HUES48 (cell line): Measurements from ENCODE around the gene PHLDB1.
"Not testable (repeated sequence)": the region's sequence is repeated elsewhere in the genome, so short reads cannot be mapped to it uniquely, and the experiment has no call there.

Experiments used
- H3K27ac ChIP-seq: one replicate; pipeline ENCODE4 v1.7.0; 2013; ENCODE audit warnings: low read depth, low read length, inconsistent platforms
- H3K27me3 ChIP-seq: 2 replicates; pipeline ENCODE4 v1.6.1; 2013; ENCODE audit warnings: mild to moderate bottlenecking, low read length; ENCODE audit not compliant: control insufficient read depth, insufficient read depth
- H3K36me3 ChIP-seq: 2 replicates; pipeline ENCODE4 v1.6.1; 2013; ENCODE audit warnings: low read length; ENCODE audit not compliant: control insufficient read depth, insufficient read depth
- H3K4me1 ChIP-seq: 2 replicates; pipeline ENCODE4 v1.6.1; 2013; ENCODE audit warnings: mild to moderate bottlenecking, low read length; ENCODE audit not compliant: control insufficient read depth, insufficient read depth
- H3K4me3 ChIP-seq: 2 replicates; pipeline ENCODE4 v1.5.1; 2013; ENCODE audit warnings: mild to moderate bottlenecking, low read depth, low read length
- H3K9ac ChIP-seq: 2 replicates; pipeline ENCODE4 v1.6.1; 2013; ENCODE audit warnings: mild to moderate bottlenecking, low read depth, low read length, moderate library complexity
- H3K9me3 ChIP-seq: 2 replicates; pipeline ENCODE4 v1.6.1; 2013; ENCODE audit warnings: low read length; ENCODE audit not compliant: control insufficient read depth, insufficient read depth

PHLDB1 gene

DNA sequence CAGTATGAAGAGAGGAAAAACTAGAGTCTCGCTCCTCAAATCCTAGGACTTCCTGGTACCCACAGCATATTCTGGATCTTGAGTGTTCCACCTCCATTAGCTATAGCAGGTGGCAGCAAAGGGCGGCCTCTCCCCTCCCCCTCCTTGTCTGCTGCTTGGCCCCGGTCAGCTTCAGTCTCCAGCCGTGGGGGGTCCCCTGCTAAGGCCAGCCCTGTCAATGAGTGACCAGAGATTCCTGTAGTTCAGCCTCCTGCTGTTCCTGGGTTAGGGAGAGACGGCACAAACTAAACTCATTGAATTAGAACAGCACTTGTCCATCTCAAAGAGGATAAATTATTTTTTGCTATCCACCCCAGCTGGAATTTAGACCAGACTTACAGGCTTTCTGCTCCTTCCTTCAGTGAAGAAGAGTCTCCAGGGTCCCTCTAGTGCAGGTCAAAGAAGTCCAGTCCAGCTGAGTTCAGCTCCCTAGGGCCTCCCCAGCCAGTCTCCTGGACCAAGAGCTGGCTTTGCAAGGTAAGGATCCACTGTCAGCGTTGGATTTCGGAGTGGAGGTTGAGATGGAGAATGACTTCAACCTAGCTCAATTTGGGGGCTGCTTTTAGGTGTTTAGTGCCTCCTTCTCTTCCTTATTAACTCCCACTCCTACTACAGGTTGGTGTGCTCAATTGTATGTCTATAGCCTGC, 1.1 kb upstream of the PHLDB1 start:
- Histone ChIP-seq H3K4me1 (peaks cover 20% of the 10 kb centered on the region), H3K27me3 (peaks cover 80% of the 10 kb centered on the region), H3K27ac (no peak overlapping the region), H3K9ac (no peak overlapping the region), H3K4me3 (no peak overlapping the region), H3K9me3 (no peaks in the 10 kb centered on the region), H3K36me3 (peaks cover 14% of the 10 kb centered on the region)

DNA sequence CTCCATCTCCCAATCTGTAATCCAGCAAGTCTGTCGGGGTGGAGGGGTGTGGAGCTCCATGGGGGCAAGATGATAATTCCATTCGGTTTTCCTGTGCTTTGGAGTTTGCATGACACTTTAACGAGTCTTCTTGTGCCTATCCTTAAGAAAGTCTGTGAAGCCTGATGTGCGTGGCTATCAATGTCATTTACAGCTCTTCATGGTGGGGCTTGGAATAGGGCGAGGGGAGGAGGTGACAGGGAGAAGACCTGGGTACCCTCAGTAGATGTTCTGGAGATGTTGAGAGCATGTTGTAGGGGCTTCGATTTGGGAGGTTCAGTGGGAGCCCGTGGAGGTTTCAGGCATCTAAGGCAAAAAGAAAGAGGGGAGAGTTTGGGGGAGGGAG, 579 bp upstream of the PHLDB1 start:
- no peak overlapping the region for H3K27ac ChIP-seq
- H3K27me3 ChIP-seq, result peaks cover 82% of the 10 kb centered on the region
- H3K4me1 ChIP-seq, result peaks cover 21% of the 10 kb centered on the region
- H3K36me3 ChIP-seq, result peaks cover 9% of the 10 kb centered on the region
- no peak overlapping the region for H3K9ac ChIP-seq
- H3K4me3 ChIP-seq, result no peak overlapping the region
- H3K9me3 ChIP-seq, result no peaks in the 10 kb centered on the region

DNA sequence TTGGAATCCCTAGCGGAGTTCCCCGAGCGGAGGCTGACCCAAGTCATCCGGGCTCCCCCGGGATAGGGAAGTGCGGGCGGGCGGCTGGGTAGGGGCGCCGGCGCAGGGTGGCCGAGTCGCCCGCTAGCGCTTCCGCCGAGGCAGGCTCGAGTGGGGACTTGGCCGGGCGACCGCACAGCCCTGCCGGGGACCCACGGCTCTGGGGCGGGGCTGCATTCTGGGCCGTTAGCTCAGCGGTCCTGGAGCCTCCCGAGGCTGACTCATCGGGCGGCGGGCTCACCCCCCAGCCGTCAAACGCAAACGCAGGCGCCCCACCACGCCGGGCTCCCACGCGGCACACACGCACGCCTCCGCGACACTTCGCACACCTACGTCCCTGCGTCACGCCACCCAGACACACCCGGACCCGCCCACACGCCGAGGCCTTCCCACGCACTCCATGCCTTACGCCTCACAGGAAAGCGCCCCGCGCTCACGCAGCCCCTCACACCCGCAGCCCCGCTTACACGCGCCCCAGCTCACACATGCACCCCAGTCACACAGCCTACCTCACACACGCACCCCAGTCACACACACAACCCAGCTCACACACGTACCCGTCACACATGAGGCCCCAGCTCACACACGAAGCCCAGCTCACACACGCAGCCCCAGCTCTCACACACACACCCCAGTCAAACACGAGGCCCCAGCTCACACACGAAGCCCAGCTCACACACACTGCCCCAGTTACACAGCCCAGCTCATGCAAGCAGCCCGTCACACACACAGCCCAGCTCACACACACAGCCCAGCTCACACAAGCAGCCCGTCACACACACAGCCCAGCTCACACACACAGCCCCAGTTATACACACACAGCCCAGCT, 1.2 kb downstream of the PHLDB1 start:
- no peaks in the 10 kb centered on the region for H3K9me3 ChIP-seq
- peak overlapping the region; percentile 61 for H3K4me3 ChIP-seq
- peaks cover 78% of the 10 kb centered on the region for H3K27me3 ChIP-seq
- H3K36me3 ChIP-seq, result no peaks in the 10 kb centered on the region
- H3K9ac ChIP-seq, result no peak overlapping the region
- H3K27ac ChIP-seq, result no peak overlapping the region
- H3K4me1 ChIP-seq, result peaks cover 35% of the 10 kb centered on the region

DNA sequence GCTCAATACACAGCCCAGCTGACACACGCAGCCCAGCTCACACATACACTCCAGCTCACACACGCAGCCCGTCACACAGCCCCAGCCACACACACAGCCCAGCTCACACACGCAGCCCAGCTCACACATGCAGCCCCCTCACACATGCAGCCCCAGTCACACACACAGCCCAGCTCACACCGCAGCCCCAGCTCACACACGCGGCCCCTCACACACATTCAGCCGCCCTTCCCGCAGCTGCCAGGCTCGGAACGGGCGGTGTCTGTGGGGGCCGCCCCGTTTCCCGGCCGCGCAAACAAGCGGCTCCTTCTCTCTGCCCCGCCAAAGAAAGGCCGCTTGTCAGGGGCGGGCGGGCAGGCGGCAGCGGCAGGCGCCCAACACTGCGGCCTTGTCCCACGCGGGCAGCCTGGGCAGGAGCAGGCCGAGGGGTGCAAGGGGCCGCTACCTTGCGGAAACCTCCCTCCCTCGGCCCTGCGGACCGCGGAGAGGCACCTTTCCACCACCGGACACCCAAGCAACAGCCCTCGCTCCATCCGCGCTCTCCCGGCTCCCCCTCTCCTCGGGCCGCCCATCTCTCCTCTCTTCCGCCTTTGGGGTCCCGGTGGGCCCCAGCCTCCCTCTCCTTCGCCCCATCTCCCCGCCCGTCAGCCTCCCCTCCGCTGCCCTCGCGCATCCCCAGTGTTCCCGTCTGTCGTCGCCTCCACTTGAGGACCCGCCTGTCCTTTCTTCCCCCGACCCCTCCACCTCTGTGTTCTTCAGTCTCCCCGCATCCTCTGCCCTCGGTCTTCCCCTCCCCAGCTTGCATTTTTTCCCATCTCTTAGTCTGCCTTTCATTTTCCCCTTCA, 2.2 kb downstream of the PHLDB1 start:
- Histone ChIP-seq H3K9ac (no peak overlapping the region), H3K4me1 (peaks cover 40% of the 10 kb centered on the region), H3K27ac (no peak overlapping the region), H3K4me3 (peak overlapping the region; percentile 51), H3K36me3 (no peaks in the 10 kb centered on the region), H3K27me3 (peaks cover 68% of the 10 kb centered on the region), H3K9me3 (no peaks in the 10 kb centered on the region)

DNA sequence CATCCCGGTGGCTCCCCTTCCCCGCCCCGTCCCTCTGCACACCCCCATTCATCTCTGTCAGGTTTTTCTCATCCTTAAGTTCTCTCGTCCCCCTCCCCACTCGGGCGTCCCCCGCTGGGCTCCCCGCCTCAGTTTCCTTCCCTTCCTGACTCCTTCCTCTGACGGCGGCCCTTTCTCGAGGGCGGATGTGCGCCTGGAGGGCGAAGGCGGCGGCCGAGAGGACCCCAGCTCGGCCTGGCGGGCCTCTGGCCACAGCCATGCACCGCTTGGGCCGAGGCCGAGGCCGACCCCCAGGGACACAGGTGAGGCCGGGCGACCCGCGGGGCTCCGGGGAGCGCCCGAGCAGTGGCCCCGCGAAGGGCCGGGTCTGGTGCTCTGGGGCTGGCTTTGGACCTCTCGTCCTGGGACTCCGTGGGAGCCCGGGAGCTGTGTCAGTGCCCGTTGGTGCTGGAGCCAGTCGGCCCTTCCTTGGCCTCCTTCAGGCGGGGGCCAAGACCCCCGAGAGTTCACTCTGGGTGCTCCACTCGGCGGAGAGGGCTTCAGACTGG, 2.9 kb downstream of the PHLDB1 start:
- Histone ChIP-seq H3K27ac (no peak overlapping the region), H3K9ac (no peak overlapping the region)

DNA sequence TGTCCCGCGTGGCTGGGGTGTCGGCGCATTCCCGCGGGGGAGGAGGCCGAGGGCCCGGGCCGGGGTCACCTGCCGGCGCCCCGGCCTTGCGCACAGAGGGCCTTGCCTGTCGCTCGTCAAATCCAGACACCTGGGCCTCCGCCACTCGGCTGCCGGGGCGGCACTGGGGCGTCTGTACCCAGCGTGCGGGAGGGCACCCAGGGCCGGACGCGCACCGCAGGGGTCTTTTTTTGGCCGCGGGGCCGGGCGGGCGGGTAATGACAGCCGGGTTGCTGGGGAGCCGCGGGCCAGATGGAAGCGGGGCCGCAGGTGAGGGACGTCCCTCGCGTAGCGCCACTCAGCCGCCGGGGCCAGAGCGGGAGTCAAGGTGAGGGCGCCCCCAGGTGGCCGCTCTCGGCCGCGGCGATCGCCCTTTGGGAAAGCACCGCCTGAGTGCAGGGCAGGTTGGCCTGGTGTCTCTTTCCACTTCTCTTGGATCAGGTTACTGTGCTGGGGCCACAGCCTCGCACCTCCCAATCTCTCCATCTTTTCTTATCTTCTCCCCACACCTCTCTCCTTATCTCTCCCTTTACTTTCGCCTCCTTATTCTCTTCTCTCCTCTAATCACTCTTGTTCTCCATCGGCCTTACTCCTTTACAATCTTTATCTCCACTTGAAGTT, 3.5 kb downstream of the PHLDB1 start:
- Histone ChIP-seq H3K27ac (no peak overlapping the region), H3K4me3 (peak overlapping the region; percentile 51), H3K9me3 (no peaks in the 10 kb centered on the region), H3K27me3 (peaks cover 55% of the 10 kb centered on the region), H3K9ac (no peak overlapping the region), H3K36me3 (no peaks in the 10 kb centered on the region), H3K4me1 (peaks cover 38% of the 10 kb centered on the region)

More for the DNA sequence above, 2.9 kb downstream of the PHLDB1 start:
- peaks cover 38% of the 10 kb centered on the region for H3K4me1 ChIP-seq
- peak overlapping the region; percentile 51 for H3K4me3 ChIP-seq
- H3K9me3 ChIP-seq, result no peaks in the 10 kb centered on the region
- no peaks in the 10 kb centered on the region for H3K36me3 ChIP-seq
- peaks cover 61% of the 10 kb centered on the region for H3K27me3 ChIP-seq

DNA sequence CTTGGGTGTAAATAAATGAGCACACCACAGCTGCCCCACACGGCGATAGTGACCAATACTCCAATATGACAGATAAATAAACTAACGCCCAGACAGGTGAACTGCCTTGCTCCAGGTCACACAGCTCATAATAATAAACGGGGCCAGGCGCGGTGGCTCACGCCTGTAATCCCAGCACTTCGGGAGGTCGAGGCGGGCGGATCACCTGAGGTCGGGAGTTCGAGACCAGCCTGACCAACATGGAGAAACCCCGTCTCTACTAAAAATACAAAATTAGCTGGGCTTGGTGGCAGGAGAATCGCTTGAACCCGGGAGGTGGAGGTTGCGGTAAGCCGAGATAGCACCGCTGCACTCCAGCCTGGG, 4.0 kb downstream of the PHLDB1 start:
- H3K4me3 ChIP-seq, H3K9ac ChIP-seq, H3K36me3 ChIP-seq, H3K27ac ChIP-seq, H3K9me3 ChIP-seq: not testable (repeated sequence)
- H3K27me3 ChIP-seq, result peaks cover 50% of the 10 kb centered on the region
- H3K4me1 ChIP-seq, result peaks cover 39% of the 10 kb centered on the region

DNA sequence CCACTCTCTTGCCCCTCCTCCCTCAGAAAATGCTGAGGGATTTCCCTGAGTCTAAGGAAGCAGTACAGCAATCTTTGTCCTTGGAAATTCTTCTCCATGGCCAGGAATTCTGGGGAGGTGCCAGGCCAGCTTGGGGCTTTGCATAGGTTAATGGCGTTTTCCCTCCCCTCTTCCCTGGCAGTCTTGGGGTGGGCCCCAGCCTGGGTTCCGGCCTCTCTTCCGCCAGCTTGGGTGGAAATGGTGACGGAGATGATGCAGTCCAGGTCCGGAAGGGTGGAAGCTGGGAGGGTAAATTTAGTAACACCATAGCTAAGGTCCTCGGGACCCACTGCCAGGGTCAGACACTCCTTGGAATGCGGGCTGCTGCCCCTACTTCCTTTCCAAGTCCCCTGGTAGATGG, 5.0 kb downstream of the PHLDB1 start:
- no peaks in the 10 kb centered on the region for H3K9me3 ChIP-seq
- H3K4me3 ChIP-seq, result no peak overlapping the region
- H3K27me3 ChIP-seq, result peaks cover 41% of the 10 kb centered on the region
- no peak overlapping the region for H3K9ac ChIP-seq
- peaks cover 36% of the 10 kb centered on the region for H3K4me1 ChIP-seq
- H3K36me3 ChIP-seq, result no peaks in the 10 kb centered on the region
- no peak overlapping the region for H3K27ac ChIP-seq

DNA sequence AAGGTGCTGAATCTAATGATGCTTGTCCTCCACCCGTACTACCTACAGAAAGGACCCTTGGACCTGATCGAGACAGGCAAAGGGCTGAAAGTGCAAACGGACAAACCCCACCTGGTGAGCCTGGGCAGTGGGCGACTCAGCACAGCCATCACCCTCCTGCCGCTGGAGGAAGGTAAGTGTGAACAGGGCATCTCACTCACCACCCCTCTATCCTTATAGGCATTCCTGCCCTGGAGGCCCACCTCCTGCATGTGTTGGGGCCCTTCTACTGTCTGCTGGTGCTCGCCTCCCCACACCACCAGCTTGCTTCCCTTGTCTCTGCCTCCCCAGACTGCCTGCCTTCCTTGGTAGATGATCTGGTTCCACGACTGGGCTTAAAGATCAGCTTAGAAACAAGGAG, 7.1 kb downstream of the PHLDB1 start:
- H3K27ac ChIP-seq, result no peak overlapping the region
- H3K36me3 ChIP-seq, result no peaks in the 10 kb centered on the region
- no peaks in the 10 kb centered on the region for H3K9me3 ChIP-seq
- H3K4me3 ChIP-seq, result no peak overlapping the region
- H3K9ac ChIP-seq, result no peak overlapping the region
- H3K27me3 ChIP-seq, result peaks cover 20% of the 10 kb centered on the region
- peaks cover 53% of the 10 kb centered on the region for H3K4me1 ChIP-seq

DNA sequence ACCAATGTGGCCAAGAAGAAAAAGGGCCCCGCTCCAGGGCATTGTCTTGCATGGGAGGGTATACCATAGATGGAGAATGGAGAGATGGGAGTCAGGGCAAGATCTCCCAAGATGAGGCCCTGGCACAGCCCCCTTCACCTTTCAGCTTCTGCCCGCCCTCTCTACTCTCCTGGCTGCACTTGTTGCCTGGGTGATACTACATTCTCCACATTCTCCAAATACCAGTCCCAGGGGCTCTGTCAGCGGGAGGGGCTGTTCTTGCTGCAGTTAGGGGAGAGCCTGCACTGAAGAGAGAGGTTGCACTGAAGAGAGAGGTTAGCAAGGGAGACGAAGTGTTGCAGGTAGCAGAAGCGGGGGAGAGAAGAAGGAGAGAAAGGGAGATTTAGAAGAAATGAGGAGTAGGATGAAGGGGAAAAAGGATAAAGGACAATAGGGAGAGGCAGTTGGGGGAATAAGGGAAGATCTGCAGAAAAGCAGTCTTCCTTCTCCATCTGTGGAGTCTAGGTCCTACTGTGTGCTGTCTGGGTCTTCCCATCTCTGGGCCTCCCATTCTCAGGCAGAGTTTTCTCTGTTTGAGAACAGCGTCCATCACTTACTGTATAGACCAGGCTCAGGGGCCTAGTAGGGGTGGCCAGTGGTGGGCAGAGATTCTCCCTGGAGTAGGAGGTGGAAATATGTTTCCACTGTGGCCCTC, 8.0 kb downstream of the PHLDB1 start:
- H3K9me3 ChIP-seq, result no peaks in the 10 kb centered on the region
- H3K27ac ChIP-seq, result peak overlapping the region; percentile 83
- peaks cover 56% of the 10 kb centered on the region for H3K4me1 ChIP-seq
- peak overlapping the region; percentile 11; the same call in 1 of the 2 replicates for H3K9ac ChIP-seq
- H3K4me3 ChIP-seq, result peak overlapping the region; percentile 41; the same call in 1 of the 2 replicates
- H3K36me3 ChIP-seq, result no peaks in the 10 kb centered on the region
- H3K27me3 ChIP-seq, result peaks cover 11% of the 10 kb centered on the region
